Nephron progenitor cell (in vitro differentiated cells): ENCODE results near the gene EFNA3.

Experiments used
- DNase-seq: peaks from one replicate; pipeline ENCODE4 v3.0.0; 2021
- H3K27ac Mint-ChIP-seq: 2 replicates; pipeline ENCODE4 v1.8.0; 2021; ENCODE audit warnings: mild to moderate bottlenecking, moderate library complexity, mixed read lengths
- H3K27me3 Mint-ChIP-seq: 2 replicates; pipeline ENCODE4 v1.8.0; 2021; ENCODE audit warnings: mild to moderate bottlenecking, low read depth, mixed read lengths; ENCODE audit not compliant: poor library complexity
- H3K36me3 Mint-ChIP-seq: 2 replicates; pipeline ENCODE4 v1.8.0; 2021; ENCODE audit warnings: low read depth, mixed read lengths
- H3K4me1 Mint-ChIP-seq: 2 replicates; pipeline ENCODE4 v1.8.0; 2021; ENCODE audit warnings: mixed read lengths
- H3K4me3 Mint-ChIP-seq: 2 replicates; pipeline ENCODE4 v1.8.0; 2021; ENCODE audit warnings: mild to moderate bottlenecking, moderate library complexity, mixed read lengths
- H3K9me3 Mint-ChIP-seq: 2 replicates; pipeline ENCODE4 v1.8.0; 2021; ENCODE audit warnings: mild to moderate bottlenecking, moderate library complexity, mixed read lengths
- TF ChIP-seq, protein P1 (sequence below): fragments of 200-600 bp; sonication (generic); IDR thresholded peaks from 2 replicates; pipeline ENCODE4 v1.5.0; 2021; ENCODE audit warnings: antibody characterized with exemption

The EFNA3 gene

DNA sequence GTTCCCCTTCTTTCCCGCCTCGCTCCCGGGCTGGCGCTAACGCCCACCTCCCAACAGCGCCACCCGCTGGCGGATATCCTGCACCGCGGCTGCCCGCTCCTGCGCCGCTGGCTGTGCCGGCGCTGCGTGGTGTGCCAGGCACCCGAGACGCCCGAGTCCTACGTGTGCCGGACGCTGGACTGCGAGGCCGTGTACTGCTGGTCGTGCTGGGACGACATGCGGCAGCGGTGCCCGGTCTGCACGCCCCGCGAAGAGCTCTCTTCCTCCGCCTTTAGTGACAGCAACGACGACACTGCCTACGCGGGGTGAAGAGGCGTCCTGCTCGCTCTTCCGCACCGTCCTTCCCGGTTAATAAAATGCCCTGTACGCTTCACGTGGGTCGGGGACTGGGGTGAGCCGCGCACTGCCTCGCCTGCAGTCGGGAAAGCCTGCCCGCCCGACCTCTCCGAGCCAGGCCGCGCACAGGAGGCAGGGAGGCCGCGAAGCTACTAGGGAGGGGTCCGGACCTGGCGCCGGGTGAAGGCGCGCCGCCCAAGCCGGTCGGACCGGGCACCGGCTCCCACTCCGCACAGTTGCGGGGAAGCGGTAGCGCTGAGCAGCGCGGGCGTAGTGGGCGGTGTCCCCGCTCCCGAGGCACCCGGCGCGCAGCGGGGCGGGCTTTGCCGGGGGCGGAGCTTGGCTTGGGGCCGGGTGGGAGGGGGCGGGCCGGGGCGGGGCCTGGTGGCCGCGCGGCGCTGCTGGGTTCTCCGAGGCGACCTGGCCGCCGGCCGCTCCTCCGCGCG, 27.9 kb upstream of the EFNA3 start, which contains the start of gene ADAM15:
Gene ADAM15, plus strand, starts transcription at position 757 of the 782 bp plus-strand sequence. CDS start 71 bp downstream, outside the sequence.
- Mint-ChIP-seq H3K4me3 (peak within 1 kb of the TSS; percentile 84), H3K27ac (no peak within 1 kb of the TSS), H3K36me3 (no peaks in the 10 kb centered on the region), H3K27me3 (peaks cover 11% of the 10 kb centered on the region), H3K4me1 (peaks cover 51% of the 10 kb centered on the region), H3K9me3 (no peaks in the 10 kb centered on the region)
- TF ChIP-seq, protein P1, sequence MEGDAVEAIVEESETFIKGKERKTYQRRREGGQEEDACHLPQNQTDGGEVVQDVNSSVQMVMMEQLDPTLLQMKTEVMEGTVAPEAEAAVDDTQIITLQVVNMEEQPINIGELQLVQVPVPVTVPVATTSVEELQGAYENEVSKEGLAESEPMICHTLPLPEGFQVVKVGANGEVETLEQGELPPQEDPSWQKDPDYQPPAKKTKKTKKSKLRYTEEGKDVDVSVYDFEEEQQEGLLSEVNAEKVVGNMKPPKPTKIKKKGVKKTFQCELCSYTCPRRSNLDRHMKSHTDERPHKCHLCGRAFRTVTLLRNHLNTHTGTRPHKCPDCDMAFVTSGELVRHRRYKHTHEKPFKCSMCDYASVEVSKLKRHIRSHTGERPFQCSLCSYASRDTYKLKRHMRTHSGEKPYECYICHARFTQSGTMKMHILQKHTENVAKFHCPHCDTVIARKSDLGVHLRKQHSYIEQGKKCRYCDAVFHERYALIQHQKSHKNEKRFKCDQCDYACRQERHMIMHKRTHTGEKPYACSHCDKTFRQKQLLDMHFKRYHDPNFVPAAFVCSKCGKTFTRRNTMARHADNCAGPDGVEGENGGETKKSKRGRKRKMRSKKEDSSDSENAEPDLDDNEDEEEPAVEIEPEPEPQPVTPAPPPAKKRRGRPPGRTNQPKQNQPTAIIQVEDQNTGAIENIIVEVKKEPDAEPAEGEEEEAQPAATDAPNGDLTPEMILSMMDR = peak; percentile 91
- peak; percentile 92 for DNase-seq

DNA sequence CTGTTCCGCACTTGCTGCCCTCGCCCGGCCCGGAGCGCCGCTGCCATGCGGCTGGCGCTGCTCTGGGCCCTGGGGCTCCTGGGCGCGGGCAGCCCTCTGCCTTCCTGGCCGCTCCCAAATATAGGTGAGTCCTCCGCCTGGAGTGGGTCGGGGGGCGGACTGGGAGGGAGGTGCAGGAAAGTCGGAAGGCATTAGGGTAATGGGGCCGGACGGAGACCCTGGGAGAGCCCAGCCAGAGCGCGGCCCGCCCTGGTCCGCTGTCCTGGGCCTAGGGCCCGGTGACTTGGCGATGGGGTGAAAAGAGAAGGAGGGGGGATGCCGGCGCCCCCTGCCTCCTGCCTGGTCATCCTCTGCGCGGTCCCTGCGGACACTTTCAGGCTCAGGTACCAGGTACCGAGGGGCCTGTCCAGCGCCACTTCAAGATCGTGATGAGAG, 27.3 kb upstream of the EFNA3 start:
- H3K36me3 Mint-ChIP-seq = no peaks in the 10 kb centered on the region
- no peak overlapping the region for H3K27ac Mint-ChIP-seq
- H3K9me3 Mint-ChIP-seq = no peaks in the 10 kb centered on the region
- H3K4me1 Mint-ChIP-seq = peaks cover 51% of the 10 kb centered on the region
- peak overlapping the region; percentile 84 for H3K4me3 Mint-ChIP-seq
- DNase-seq = no peak
- TF ChIP-seq, protein P1 = no peak
- peaks cover 11% of the 10 kb centered on the region for H3K27me3 Mint-ChIP-seq

DNA sequence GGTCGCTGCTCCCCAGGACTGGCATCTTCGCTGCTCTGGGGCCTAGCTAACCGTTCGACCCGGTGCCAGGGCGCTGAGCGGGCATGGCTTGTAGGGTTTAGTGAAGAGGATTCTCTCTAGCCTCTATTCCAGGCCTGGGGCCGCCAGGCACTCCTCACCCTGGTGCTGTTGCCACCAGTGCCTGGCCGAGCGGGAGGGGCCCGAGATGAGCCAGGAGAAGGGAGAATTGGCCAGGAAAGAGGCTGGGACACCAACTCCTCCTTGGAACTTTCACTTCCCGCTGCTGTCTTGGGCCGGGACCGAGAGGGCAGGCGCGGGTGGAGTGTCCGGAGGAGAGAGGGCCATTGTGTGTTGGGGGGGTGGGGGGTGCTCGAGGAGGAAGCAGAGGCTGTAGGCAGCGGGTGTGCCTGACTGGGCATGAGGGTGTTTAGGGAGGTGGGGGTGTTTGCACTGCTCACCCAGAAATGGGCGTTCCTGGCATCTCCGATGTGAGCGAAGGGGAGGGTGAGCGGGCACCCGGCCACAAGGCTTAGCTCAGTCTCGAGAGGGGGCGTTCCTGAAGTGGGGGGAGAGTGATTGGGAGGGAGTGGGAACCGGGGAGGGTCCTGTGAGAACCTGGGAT, 26.7 kb upstream of the EFNA3 start:
- Mint-ChIP-seq H3K9me3 (no peaks in the 10 kb centered on the region), H3K4me3 (peak overlapping the region; percentile 84), H3K27ac (no peak overlapping the region), H3K36me3 (no peaks in the 10 kb centered on the region), H3K27me3 (peaks cover 11% of the 10 kb centered on the region), H3K4me1 (peaks cover 49% of the 10 kb centered on the region)
- TF ChIP-seq, protein P1 = no peak
- peak; percentile 37 for DNase-seq

DNA sequence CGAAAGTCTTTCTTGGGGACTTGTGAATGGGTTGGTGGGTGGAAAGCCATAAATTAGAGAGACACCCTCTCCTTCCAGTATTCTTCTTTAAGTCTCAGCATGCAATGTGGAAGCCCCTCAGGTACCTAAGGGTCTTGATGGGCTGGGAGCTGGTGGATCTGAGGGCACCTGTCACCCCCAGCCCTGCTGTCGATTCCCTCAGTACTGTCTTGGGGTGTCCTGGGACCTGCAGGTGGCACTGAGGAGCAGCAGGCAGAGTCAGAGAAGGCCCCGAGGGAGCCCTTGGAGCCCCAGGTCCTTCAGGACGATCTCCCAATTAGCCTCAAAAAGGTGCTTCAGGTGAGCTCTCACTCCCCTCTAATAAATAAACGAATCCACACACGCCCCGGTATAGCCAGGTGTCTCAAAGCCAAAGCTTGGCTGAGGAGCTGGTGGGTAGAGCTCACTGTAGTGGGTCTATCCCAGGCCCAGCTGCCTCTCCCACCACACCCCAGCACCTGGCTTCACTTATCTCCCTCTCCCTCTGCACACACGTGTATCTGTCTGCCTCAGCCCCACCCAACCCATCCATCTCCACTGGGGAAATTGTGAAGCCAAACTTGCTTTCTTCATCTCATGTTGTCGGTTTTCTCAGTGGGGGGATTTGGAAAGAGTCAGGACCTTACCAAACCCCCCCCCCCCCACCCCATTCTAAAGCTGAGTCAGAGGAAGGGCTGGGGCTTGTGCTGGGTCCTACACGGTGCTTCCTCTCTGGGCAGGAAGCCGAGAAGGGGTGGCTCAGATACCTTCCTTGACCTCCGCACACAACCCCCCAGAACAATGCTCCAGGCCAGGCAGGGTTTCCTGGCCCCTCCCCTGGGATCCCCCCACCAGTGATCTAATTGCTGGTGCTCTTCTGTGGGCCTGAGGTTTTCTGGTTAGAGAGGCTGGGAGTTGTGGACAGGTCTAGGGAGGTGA, 25.9 kb upstream of the EFNA3 start:
- Mint-ChIP-seq H3K4me3 (peak overlapping the region; percentile 84), H3K36me3 (no peaks in the 10 kb centered on the region), H3K27ac (no peak overlapping the region), H3K4me1 (peaks cover 42% of the 10 kb centered on the region), H3K27me3 (peaks cover 11% of the 10 kb centered on the region), H3K9me3 (no peaks in the 10 kb centered on the region)
- DNase-seq = no peak
- TF ChIP-seq, protein P1 = no peak

DNA sequence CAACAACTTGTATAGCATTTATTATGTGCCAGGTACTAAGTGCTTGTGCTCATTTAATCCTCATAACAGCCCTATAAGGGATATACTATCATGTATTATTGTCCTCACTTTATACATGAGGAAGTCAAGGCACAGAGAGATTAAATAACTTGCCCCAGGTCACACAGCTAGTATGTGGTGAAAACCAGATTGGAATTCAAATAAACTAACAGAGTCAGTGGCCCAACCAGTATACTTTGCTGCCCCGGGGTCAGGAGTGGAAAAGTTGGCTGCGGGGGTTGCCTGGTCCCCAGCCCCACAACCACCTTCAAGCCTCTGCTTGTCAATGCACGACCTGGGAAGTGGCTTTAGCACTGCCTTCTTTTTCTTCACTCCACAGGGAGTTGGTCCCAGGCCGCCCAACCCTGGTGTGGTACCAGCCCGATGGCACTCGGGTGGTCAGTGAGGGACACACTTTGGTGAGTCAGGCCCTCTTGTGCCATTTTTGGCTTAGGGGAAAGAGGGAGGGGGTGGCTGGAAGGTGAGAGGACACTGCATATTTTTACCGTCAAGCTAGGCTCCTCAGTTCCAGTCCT, 25.0 kb upstream of the EFNA3 start:
- peaks cover 33% of the 10 kb centered on the region for H3K4me1 Mint-ChIP-seq
- H3K36me3 Mint-ChIP-seq = no peaks in the 10 kb centered on the region
- H3K9me3 Mint-ChIP-seq = no peaks in the 10 kb centered on the region
- no peak for DNase-seq
- H3K27ac Mint-ChIP-seq = no peak overlapping the region
- peaks cover 11% of the 10 kb centered on the region for H3K27me3 Mint-ChIP-seq
- TF ChIP-seq, protein P1 = no peak
- H3K4me3 Mint-ChIP-seq = no peak overlapping the region
